ENCODE data around the gene PARD3B. TPM values are rescaled to one million over a fixed set of nuclear protein-coding genes. Genes with fewer than 3 reads are reported as not detected.

PARD3B gene
- total and polyA plus RNA-seq, 5 donors = 3.0 to 18.6 (median 15.6) TPM

DNA sequence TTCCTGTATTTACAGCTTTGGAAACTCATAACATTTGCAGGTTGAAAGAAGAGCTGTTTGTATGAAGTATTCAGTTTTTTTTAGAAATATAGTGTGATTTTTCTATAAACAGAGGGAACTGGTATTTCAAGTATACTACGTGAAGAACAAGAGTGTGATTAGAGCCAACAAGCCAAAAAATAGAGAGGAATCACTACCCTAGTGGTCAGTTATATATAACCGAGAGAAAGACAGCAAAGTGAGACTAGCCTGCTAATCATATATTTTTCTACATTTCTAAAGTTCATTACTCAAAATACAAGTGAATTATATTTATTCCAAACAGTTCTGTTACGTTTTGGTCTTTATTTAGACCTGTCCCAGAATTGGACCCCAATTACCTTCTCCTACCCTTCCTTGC is 692.2 kb downstream of the PARD3B start:
- no peak overlapping the region for H3K27ac ChIP-seq (ENCODE audit: low read length)
- no peak for DNase-seq
- no peaks in the 10 kb centered on the region for H3K9me3 ChIP-seq (ENCODE audit: control insufficient read depth, low read length)
- H3K4me3 ChIP-seq (ENCODE audit: low read length) = no peak overlapping the region
- intact Hi-C loops (cut with DNase I) = no loop called here
- 89% methylated on average over 3 of the region's 3 CpGs for WGBS
- ATAC-seq = no peak
- no peaks in the 10 kb centered on the region for H3K27me3 ChIP-seq (ENCODE audit: control insufficient read depth, insufficient read depth)
- H3K4me1 ChIP-seq (ENCODE audit: control insufficient read depth, insufficient read depth, low read length) = no peaks in the 10 kb centered on the region

DNA sequence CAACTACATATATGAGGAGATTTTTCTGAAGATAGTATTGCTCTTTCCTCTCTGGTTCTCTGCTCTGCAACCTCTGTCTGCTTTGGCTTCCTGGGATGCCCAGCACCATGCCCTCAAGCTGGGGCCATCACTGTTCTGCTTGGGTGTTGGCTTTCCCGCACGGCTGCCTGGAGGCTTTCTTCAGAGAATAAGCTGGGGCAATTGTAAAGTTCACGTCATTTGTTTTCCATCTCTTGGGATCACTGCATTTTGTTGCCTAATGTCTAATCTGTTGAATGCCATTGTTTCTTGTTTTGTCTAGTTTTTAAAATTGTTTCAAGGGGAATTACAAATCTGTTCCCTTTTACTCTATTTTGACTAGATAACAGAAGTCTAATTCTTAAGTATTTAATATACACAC is 699.7 kb downstream of the PARD3B start:
- WGBS = 51% methylated on average over 3 of the region's 3 CpGs
- DNase-seq (peak in 2 of 3 donors; percentile 34 to 75), ATAC-seq (peak; percentile 63 to 70)
- intact Hi-C loops (cut with DNase I) = no loop called here
- H3K27ac ChIP-seq (ENCODE audit: low read length) = no peak overlapping the region
- no peaks in the 10 kb centered on the region for H3K27me3 ChIP-seq (ENCODE audit: control insufficient read depth, insufficient read depth)
- no peaks in the 10 kb centered on the region for H3K9me3 ChIP-seq (ENCODE audit: control insufficient read depth, low read length)
- no peak overlapping the region for H3K4me3 ChIP-seq (ENCODE audit: low read length)
- H3K4me1 ChIP-seq (ENCODE audit: control insufficient read depth, insufficient read depth, low read length) = no peaks in the 10 kb centered on the region

- 52% methylated on average over 2 of the region's 2 CpGs for WGBS
- no peak overlapping the region for H3K4me3 ChIP-seq (ENCODE audit: low read length)
- H3K4me1 ChIP-seq (ENCODE audit: control insufficient read depth, insufficient read depth, low read length) = no peaks in the 10 kb centered on the region
- H3K27me3 ChIP-seq (ENCODE audit: control insufficient read depth, insufficient read depth) = no peaks in the 10 kb centered on the region
- H3K9me3 ChIP-seq (ENCODE audit: control insufficient read depth, low read length) = no peaks in the 10 kb centered on the region
- H3K27ac ChIP-seq (ENCODE audit: low read length) = no peak overlapping the region
- intact Hi-C loops (cut with DNase I) = no loop called here
- DNase-seq = no peak
- peak; percentile 61 to 73 for ATAC-seq
Observed at GRCh38 chr2:205245652-205246051, 700.4 kb downstream of the PARD3B start.

GRCh38 chr2:205259121-205259520 is 713.8 kb downstream of the PARD3B start:
- Histone ChIP-seq H3K4me3 (ENCODE audit: low read length) (no peak overlapping the region), H3K4me1 (ENCODE audit: control insufficient read depth, insufficient read depth, low read length) (no peaks in the 10 kb centered on the region), H3K27ac (ENCODE audit: low read length) (no peak overlapping the region), H3K27me3 (ENCODE audit: control insufficient read depth, insufficient read depth) (no peaks in the 10 kb centered on the region), H3K9me3 (ENCODE audit: control insufficient read depth, low read length) (no peaks in the 10 kb centered on the region)
- DNase-seq = no peak
- WGBS = 73% methylated on average over 2 of the region's 2 CpGs
- ATAC-seq = no peak
- intact Hi-C loops (cut with DNase I) = no loop called here

DNA sequence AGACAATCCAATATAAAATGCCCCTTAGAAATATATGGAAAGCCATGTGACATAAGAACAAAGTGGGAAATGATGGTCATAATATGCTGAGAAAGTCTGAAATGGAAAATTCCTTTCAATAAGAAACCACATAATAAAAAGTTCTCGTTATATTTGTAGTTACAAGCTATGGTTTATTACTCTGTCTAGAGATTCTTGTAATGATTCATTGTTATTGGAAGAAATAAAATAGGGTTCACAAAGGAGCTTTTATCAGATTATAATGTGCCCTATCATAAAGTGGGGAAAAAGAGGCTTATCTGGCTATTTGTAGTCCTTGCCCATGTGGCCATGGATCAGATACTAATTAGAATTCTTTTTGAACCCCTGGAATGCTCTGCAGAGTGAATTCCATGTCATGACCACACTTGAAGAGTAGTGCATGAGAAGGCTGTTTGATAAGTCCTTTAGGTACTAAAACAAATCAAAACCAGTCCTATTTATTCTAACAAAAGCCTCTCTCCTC is 716.3 kb downstream of the PARD3B start:
- Histone ChIP-seq H3K27me3 (ENCODE audit: control insufficient read depth, insufficient read depth) (no peaks in the 10 kb centered on the region), H3K4me1 (ENCODE audit: control insufficient read depth, insufficient read depth, low read length) (no peaks in the 10 kb centered on the region), H3K27ac (ENCODE audit: low read length) (no peak overlapping the region), H3K4me3 (ENCODE audit: low read length) (no peak overlapping the region), H3K9me3 (ENCODE audit: control insufficient read depth, low read length) (no peaks in the 10 kb centered on the region)
- WGBS = 92% methylated on average over 1 of the region's 1 CpG
- intact Hi-C loops (cut with DNase I) = no loop called here
- DNase-seq (no peak), ATAC-seq (no peak)

GRCh38 chr2:205267323-205267722 is 722.0 kb downstream of the PARD3B start:
- DNase-seq (no peak), ATAC-seq (no peak)
- no peaks in the 10 kb centered on the region for H3K27me3 ChIP-seq (ENCODE audit: control insufficient read depth, insufficient read depth)
- no peaks in the 10 kb centered on the region for H3K4me1 ChIP-seq (ENCODE audit: control insufficient read depth, insufficient read depth, low read length)
- H3K9me3 ChIP-seq (ENCODE audit: control insufficient read depth, low read length) = no peaks in the 10 kb centered on the region
- H3K27ac ChIP-seq (ENCODE audit: low read length) = no peak overlapping the region
- H3K4me3 ChIP-seq (ENCODE audit: low read length) = no peak overlapping the region
- intact Hi-C loops (cut with DNase I) = no loop called here
- 95% methylated on average over 2 of the region's 2 CpGs for WGBS

DNA sequence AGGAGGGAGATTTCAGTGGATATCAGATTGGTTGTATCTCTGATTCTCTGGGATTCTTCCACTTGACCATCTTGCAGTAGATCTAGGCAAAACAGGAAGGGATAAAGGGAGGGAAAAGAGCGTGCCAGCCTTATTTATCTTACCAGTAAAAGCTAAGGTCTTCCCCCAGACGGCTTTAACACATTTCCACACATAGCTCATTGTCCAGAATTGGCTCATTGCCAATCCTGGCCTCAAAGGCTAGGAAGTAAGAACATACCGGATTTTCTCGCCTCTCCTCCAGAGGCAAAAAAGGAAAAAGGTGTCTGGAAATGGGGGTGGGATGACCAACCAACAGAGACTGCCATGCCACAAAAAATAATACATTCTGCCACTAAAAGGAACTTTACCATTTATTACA is 725.4 kb downstream of the PARD3B start:
- H3K27me3 ChIP-seq (ENCODE audit: control insufficient read depth, insufficient read depth) = no peaks in the 10 kb centered on the region
- ATAC-seq (no peak), DNase-seq (no peak)
- WGBS = 53% methylated on average over 4 of the region's 4 CpGs
- no peaks in the 10 kb centered on the region for H3K9me3 ChIP-seq (ENCODE audit: control insufficient read depth, low read length)
- intact Hi-C loops (cut with DNase I) = no loop called here
- H3K4me1 ChIP-seq (ENCODE audit: control insufficient read depth, insufficient read depth, low read length) = no peaks in the 10 kb centered on the region
- H3K27ac ChIP-seq (ENCODE audit: low read length) = no peak overlapping the region
- H3K4me3 ChIP-seq (ENCODE audit: low read length) = no peak overlapping the region

DNA sequence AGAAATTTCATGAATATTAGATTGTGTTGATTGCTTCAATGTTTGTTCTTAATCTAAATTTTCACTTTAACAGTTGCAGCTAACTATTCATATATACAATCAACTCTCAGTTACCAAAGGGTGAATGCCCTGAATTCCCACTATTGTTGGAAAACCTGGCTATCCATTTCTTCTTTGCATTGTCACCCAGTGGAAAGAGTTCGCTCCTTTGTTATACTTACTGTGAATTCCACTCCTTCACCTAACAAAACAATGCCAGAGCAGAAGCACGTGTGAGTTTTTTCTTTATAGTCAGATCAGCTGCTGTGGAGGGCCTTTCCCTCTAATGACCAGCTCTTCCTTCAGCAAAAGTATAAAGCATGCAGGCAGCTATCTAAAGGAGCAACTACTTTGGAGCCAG is 727.9 kb downstream of the PARD3B start:
- Histone ChIP-seq H3K27ac (ENCODE audit: low read length) (no peak overlapping the region), H3K9me3 (ENCODE audit: control insufficient read depth, low read length) (no peaks in the 10 kb centered on the region), H3K4me3 (ENCODE audit: low read length) (no peak overlapping the region), H3K4me1 (ENCODE audit: control insufficient read depth, insufficient read depth, low read length) (no peaks in the 10 kb centered on the region), H3K27me3 (ENCODE audit: control insufficient read depth, insufficient read depth) (no peaks in the 10 kb centered on the region)
- ATAC-seq (no peak), DNase-seq (no peak)
- intact Hi-C loops (cut with DNase I) = no loop called here
- 75% methylated on average over 2 of the region's 2 CpGs for WGBS

DNA sequence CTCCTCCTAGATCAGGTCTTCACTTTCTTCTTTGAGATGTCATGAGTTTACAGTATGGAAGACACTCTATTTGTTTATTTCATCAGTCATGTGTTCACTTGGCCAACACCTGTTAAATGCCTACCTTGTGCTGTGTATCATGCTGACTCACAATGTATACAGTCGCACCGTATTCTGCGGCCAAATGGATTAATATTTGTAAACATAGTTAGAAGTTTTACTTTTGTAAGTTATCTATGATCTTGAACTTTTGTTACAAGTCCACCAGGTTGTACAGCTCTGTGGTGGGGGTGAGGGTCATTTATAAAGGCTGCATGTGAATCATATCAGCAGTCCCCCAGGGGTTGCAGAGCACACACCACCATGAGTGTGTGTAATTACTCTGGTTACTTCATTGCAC is 728.4 kb downstream of the PARD3B start:
- Histone ChIP-seq H3K27ac (ENCODE audit: low read length) (no peak overlapping the region), H3K27me3 (ENCODE audit: control insufficient read depth, insufficient read depth) (no peaks in the 10 kb centered on the region), H3K4me1 (ENCODE audit: control insufficient read depth, insufficient read depth, low read length) (no peaks in the 10 kb centered on the region), H3K9me3 (ENCODE audit: control insufficient read depth, low read length) (no peaks in the 10 kb centered on the region), H3K4me3 (ENCODE audit: low read length) (no peak overlapping the region)
- WGBS = over 99% methylated on average over 3 of the region's 3 CpGs
- ATAC-seq (no peak), DNase-seq (no peak)
- intact Hi-C loops (cut with DNase I) = no loop called here

- WGBS = 54% methylated on average over 3 of the region's 3 CpGs
- no peaks in the 10 kb centered on the region for H3K4me1 ChIP-seq (ENCODE audit: control insufficient read depth, insufficient read depth, low read length)
- no peak overlapping the region for H3K27ac ChIP-seq (ENCODE audit: low read length)
- no peak for DNase-seq
- intact Hi-C loops (cut with DNase I) = no loop called here
- no peaks in the 10 kb centered on the region for H3K9me3 ChIP-seq (ENCODE audit: control insufficient read depth, low read length)
- H3K27me3 ChIP-seq (ENCODE audit: control insufficient read depth, insufficient read depth) = no peaks in the 10 kb centered on the region
- ATAC-seq = no peak
- H3K4me3 ChIP-seq (ENCODE audit: low read length) = no peak overlapping the region
Observed at GRCh38 chr2:205274801-205275200, 729.5 kb downstream of the PARD3B start.

- no peaks in the 10 kb centered on the region for H3K4me1 ChIP-seq (ENCODE audit: control insufficient read depth, insufficient read depth, low read length)
- H3K27ac ChIP-seq (ENCODE audit: low read length) = no peak overlapping the region
- DNase-seq (no peak), ATAC-seq (no peak)
- H3K9me3 ChIP-seq (ENCODE audit: control insufficient read depth, low read length) = no peaks in the 10 kb centered on the region
- intact Hi-C loops (cut with DNase I) = no loop called here
- H3K27me3 ChIP-seq (ENCODE audit: control insufficient read depth, insufficient read depth) = no peaks in the 10 kb centered on the region
- no peak overlapping the region for H3K4me3 ChIP-seq (ENCODE audit: low read length)
- WGBS = 90% methylated on average over 11 of the region's 11 CpGs
Observed at GRCh38 chr2:205276116-205276777, 731.0 kb downstream of the PARD3B start.

Data from right cardiac atrium (tissue), 5 donors.